GM18505 (cell line): ENCODE measurements around the gene IFIT3.

ENCODE experiments used
- ATAC-seq: cut with Tn5 transposase; IDR thresholded peaks from one replicate; pipeline ENCODE4 v1.9.1; 2021; ENCODE audit not compliant: unreplicated experiment
- POLR2A ChIP-seq: IDR thresholded peaks from 4 replicates; pipeline ENCODE4 v1.6.1; 2011; ENCODE audit warnings: borderline replicate concordance; ENCODE audit not compliant: insufficient read depth, insufficient read length; ENCODE audit errors: extremely low read depth

Gene IFIT3

GRCh38 chr10:89296220-89296648 lies 31.6 kb upstream of the IFIT3 start:
- ATAC-seq = no peak
- TF ChIP-seq POLR2A = no peak

GRCh38 chr10:89297356-89297755 lies 30.4 kb upstream of the IFIT3 start:
- no peak for TF ChIP-seq POLR2A
- ATAC-seq = no peak

GRCh38 chr10:89297791-89298190 lies 30.0 kb upstream of the IFIT3 start:
- TF ChIP-seq POLR2A = no peak
- no peak for ATAC-seq

- ATAC-seq = no peak
- no peak for TF ChIP-seq POLR2A
These were observed 28.8 kb upstream of the IFIT3 start for GRCh38 chr10:89299031-89299430.

- no peak for ATAC-seq
- no peak for TF ChIP-seq POLR2A
These were observed 26.6 kb upstream of the IFIT3 start for GRCh38 chr10:89301232-89301631.

- peak; percentile 77 for TF ChIP-seq POLR2A
- ATAC-seq = peak; percentile 79
These were observed 25.9 kb upstream of the IFIT3 start, which contains the start of gene IFIT2 for GRCh38 chr10:89301721-89302445. Gene IFIT2, plus strand, starts transcription at chr10:89302046. Its CDS starts 78 bp downstream, at chr10:89302124.

- no peak for TF ChIP-seq POLR2A
- no peak for ATAC-seq
These were observed 25.2 kb upstream of the IFIT3 start for GRCh38 chr10:89302625-89303024.

GRCh38 chr10:89303161-89303560 lies 24.6 kb upstream of the IFIT3 start:
- TF ChIP-seq POLR2A = no peak

GRCh38 chr10:89304026-89304425 lies 23.8 kb upstream of the IFIT3 start:
- ATAC-seq = no peak
- TF ChIP-seq POLR2A = no peak

More at GRCh38 chr10:89303161-89303560, 24.6 kb upstream of the IFIT3 start:
- ATAC-seq = no peak

GRCh38 chr10:89304446-89304845 lies 23.4 kb upstream of the IFIT3 start:
- no peak for ATAC-seq
- no peak for TF ChIP-seq POLR2A

GRCh38 chr10:89304925-89305324 lies 22.9 kb upstream of the IFIT3 start:
- no peak for ATAC-seq
- no peak for TF ChIP-seq POLR2A

GRCh38 chr10:89305766-89306433 lies 21.9 kb upstream of the IFIT3 start:
- ATAC-seq = no peak
- no peak for TF ChIP-seq POLR2A

- no peak for TF ChIP-seq POLR2A
- ATAC-seq = no peak
These were observed 21.1 kb upstream of the IFIT3 start for GRCh38 chr10:89306434-89307268.
